ENCODE measurements around the gene HTRA2.
"Not testable (repeated sequence)": the region's sequence is repeated elsewhere in the genome, so short reads cannot be mapped to it uniquely, and the experiment has no call there.

HTRA2 gene

DNA sequence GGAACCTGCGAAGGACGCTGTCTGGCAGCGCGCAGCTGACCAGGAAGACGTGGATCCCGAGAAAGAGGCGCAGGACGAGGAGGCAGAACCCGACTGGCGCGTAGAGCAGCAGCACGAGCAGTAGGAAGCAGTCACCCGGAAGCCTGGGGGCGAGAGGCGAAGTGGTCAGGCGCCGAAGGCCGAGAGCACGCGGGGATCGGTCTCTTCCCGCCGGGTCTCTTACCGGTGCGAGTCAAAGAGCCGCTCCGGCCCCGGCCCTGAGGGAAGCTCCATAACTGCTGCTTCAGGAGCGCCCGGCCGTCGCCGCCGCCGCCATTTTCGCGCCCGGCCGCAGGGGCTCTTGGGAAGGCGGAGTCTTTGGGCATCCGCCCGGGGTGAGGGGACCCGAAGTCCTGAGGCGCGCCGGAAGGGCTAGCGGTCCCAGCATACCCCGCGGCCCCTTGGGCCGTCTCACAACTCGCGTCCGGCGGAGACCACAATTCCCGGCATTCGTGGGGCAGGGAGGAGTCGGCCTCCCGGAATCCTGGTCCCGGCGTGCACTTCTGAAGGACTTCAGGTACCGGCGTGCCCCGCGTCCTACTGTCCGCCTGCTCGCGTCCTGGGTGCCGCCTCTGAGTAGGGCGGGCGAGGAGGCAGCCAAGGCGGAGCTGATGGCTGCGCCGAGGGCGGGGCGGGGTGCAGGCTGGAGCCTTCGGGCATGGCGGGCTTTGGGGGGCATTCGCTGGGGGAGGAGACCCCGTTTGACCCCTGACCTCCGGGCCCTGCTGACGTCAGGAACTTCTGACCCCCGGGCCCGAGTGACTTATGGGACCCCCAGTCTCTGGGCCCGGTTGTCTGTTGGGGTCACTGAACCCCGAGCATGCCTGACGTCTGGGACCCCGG lies at the start of gene HTRA2, which contains the start of gene AUP1:
Gene HTRA2 (plus strand): TSS at position 577 of the 882 bp plus-strand sequence. CDS start 74 bp downstream, at position 651.
Gene AUP1 (minus strand): TSS at position 350 of the 882 bp plus-strand sequence. CDS start 77 bp downstream, at position 273.
- Histone ChIP-seq H3K4me3 (ENCODE audit: low read depth in 1 of 5, low read length in 5 of 5) (peak within 1 kb of the TSS; percentile 74 to 95 (median 84)), H3K9ac (ENCODE audit: low read length in 5 of 5) (peak within 1 kb of the TSS; percentile 48 to 94 (median 82)), H3K27me3 (ENCODE audit: control insufficient read depth in 5 of 5, insufficient read depth in 4 of 5, low read length in 5 of 5) (no peaks in the 10 kb centered on the region), H3K27ac (ENCODE audit: low read depth, low read length) (peak within 1 kb of the TSS; percentile 76), H3K36me3 (ENCODE audit: control insufficient read depth in 5 of 5, insufficient read depth in 5 of 5, low read length in 5 of 5) (peaks cover 0 to 61% (median 44%) of the 10 kb centered on the region in 5 donors), H3K9me3 (ENCODE audit: control insufficient read depth in 5 of 5, low read length in 5 of 5) (no peaks in the 10 kb centered on the region), H3K4me1 (ENCODE audit: control insufficient read depth in 5 of 5, insufficient read depth in 5 of 5, low read length in 5 of 5) (peaks cover 2 to 39% (median 27%) of the 10 kb centered on the region in 5 donors)

- Histone ChIP-seq H3K4me1 (ENCODE audit: control insufficient read depth in 5 of 5, insufficient read depth in 5 of 5, low read length in 5 of 5) (peaks cover 6 to 38% (median 33%) of the 10 kb centered on the region in 5 donors), H3K4me3 (ENCODE audit: low read depth in 1 of 5, low read length in 5 of 5) (peak overlapping the region; percentile 6 to 100 (median 98)), H3K9me3 (ENCODE audit: control insufficient read depth in 5 of 5, low read length in 5 of 5) (no peaks in the 10 kb centered on the region), H3K27me3 (ENCODE audit: control insufficient read depth in 5 of 5, insufficient read depth in 4 of 5, low read length in 5 of 5) (no peaks in the 10 kb centered on the region), H3K27ac (ENCODE audit: low read depth, low read length) (peak overlapping the region; percentile 84), H3K9ac (ENCODE audit: low read length in 5 of 5) (peak overlapping the region in 4 of 5 donors; percentile 81 to 94 (median 90)), H3K36me3 (ENCODE audit: control insufficient read depth in 5 of 5, insufficient read depth in 5 of 5, low read length in 5 of 5) (peaks cover 6 to 42% (median 21%) of the 10 kb centered on the region in 5 donors)
Observed at GRCh38 chr2:74481431-74481830, 48.3 kb upstream of the HTRA2 start.

GRCh38 chr2:74481961-74482800 lies 47.6 kb upstream of the HTRA2 start:
- Histone ChIP-seq H3K4me3 (ENCODE audit: low read depth in 1 of 5, low read length in 5 of 5) (peak overlapping the region; percentile 95 to 100 (median 98)), H3K4me1 (ENCODE audit: control insufficient read depth in 5 of 5, insufficient read depth in 5 of 5, low read length in 5 of 5) (peaks cover 6 to 34% (median 28%) of the 10 kb centered on the region in 5 donors), H3K9ac (ENCODE audit: low read length in 5 of 5) (peak overlapping the region in 4 of 5 donors; percentile 81 to 94 (median 90)), H3K36me3 (ENCODE audit: control insufficient read depth in 5 of 5, insufficient read depth in 5 of 5, low read length in 5 of 5) (peaks cover 6 to 43% (median 22%) of the 10 kb centered on the region in 5 donors), H3K27me3 (ENCODE audit: control insufficient read depth in 5 of 5, insufficient read depth in 4 of 5, low read length in 5 of 5) (no peaks in the 10 kb centered on the region), H3K9me3 (ENCODE audit: control insufficient read depth in 5 of 5, low read length in 5 of 5) (no peaks in the 10 kb centered on the region), H3K27ac (ENCODE audit: low read depth, low read length) (peak overlapping the region; percentile 84)

DNA sequence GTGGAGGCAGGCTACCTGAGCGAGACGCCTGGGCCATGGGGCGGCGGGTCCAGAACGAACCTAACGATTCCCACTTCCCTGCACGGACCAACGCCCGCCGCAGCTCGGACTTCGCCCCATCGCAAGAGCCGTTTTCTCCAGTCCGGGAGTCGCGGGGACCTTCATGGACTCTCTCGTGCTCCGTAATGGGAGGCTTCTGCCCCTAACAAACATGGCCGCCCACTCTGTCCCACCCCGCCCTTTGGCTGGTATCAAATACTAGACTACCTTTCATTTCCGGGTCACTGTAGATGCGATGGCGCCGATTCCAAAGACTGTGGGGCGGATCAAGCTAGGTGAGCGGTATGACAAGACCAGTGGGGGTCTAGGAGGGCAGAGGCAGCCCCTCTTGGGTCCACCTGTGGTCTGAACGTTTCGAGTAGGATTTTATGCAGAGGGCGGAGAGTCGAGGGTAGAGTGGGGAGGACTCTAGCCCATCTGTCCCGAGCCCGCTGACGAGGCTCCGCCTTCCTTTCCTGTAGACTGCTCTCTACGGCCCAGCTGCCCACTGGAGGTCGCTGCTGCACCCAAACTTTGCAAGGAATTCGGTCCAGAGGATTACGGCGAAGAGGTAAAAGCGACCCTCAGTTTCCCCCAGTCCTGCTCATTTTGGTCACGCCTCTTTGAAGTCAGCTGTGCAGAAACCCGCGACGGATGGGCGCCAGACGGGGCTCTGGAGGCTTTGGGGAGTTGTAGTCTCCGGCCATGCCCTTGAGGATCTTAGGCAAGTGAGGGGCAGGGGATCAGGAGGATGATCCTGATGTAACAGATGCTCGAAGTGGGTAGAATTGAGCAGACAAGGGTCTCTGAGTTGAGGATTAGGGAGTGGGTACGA lies 46.7 kb upstream of the HTRA2 start, which contains the start of the genes CCDC142 and TTC31:
Gene CCDC142 (minus strand): TSS at position 198 of the 874 bp plus-strand sequence. CDS start 161 bp downstream, at position 37.
Gene TTC31 (plus strand): TSS at position 281 of the 874 bp plus-strand sequence. CDS start 15 bp downstream, at position 296.
- Histone ChIP-seq H3K4me3 (ENCODE audit: low read depth in 1 of 5, low read length in 5 of 5) (peak within 1 kb of the TSS; percentile 95 to 100 (median 98)), H3K36me3 (ENCODE audit: control insufficient read depth in 5 of 5, insufficient read depth in 5 of 5, low read length in 5 of 5) (peaks cover 6 to 41% (median 19%) of the 10 kb centered on the region in 5 donors), H3K9me3 (ENCODE audit: control insufficient read depth in 5 of 5, low read length in 5 of 5) (no peaks in the 10 kb centered on the region), H3K9ac (ENCODE audit: low read length in 5 of 5) (peak within 1 kb of the TSS; percentile 68 to 94 (median 87)), H3K27ac (ENCODE audit: low read depth, low read length) (peak within 1 kb of the TSS; percentile 84), H3K4me1 (ENCODE audit: control insufficient read depth in 5 of 5, insufficient read depth in 5 of 5, low read length in 5 of 5) (peaks cover 6 to 32% (median 28%) of the 10 kb centered on the region in 5 donors), H3K27me3 (ENCODE audit: control insufficient read depth in 5 of 5, insufficient read depth in 4 of 5, low read length in 5 of 5) (no peaks in the 10 kb centered on the region)

DNA sequence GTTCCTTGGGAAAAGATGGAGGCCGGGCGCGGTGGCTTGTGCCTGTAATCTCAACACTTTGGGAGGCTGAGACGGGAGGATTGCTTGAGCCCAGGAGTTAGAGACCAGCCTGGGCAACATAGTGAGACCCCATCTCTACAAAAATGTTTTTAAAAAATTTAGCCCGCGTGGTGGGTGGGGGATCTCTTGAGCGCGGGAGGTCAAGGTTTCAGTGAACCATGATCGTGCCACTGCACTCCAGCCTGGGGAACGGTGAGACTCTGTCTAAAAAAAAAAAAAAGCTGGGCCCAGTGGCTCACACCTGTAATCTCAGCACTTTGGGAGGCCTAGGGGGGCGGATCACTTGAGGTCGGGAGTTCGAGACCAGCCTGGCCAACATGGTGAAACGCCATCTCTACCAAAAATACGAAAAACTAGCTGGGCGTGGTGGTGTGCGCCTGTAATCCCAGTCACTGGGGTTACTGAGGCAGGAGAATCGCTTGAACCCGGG lies 46.0 kb upstream of the HTRA2 start:
- Histone ChIP-seq H3K4me3 (ENCODE audit: low read depth in 1 of 5, low read length in 5 of 5) (peak overlapping the region; percentile 95 to 100 (median 98)), H3K4me1 (ENCODE audit: control insufficient read depth in 5 of 5, insufficient read depth in 5 of 5, low read length in 5 of 5) (peaks cover 6 to 32% (median 28%) of the 10 kb centered on the region in 5 donors), H3K9ac (ENCODE audit: low read length in 5 of 5) (peak overlapping the region; percentile 56 to 94 (median 87)), H3K36me3 (ENCODE audit: control insufficient read depth in 5 of 5, insufficient read depth in 5 of 5, low read length in 5 of 5) (peaks cover 6 to 48% (median 19%) of the 10 kb centered on the region in 5 donors)
- H3K27ac ChIP-seq (ENCODE audit: low read depth, low read length); H3K27me3 ChIP-seq (ENCODE audit: control insufficient read depth in 5 of 5, insufficient read depth in 4 of 5, low read length in 5 of 5); H3K9me3 ChIP-seq (ENCODE audit: control insufficient read depth in 5 of 5, low read length in 5 of 5): not testable (repeated sequence)

- Histone ChIP-seq H3K9me3 (ENCODE audit: control insufficient read depth in 5 of 5, low read length in 5 of 5) (no peaks in the 10 kb centered on the region), H3K4me3 (ENCODE audit: low read depth in 1 of 5, low read length in 5 of 5) (no peak overlapping the region), H3K4me1 (ENCODE audit: control insufficient read depth in 5 of 5, insufficient read depth in 5 of 5, low read length in 5 of 5) (peaks cover 4 to 26% (median 23%) of the 10 kb centered on the region in 5 donors), H3K36me3 (ENCODE audit: control insufficient read depth in 5 of 5, insufficient read depth in 5 of 5, low read length in 5 of 5) (peaks cover 3 to 47% (median 22%) of the 10 kb centered on the region in 5 donors), H3K27ac (ENCODE audit: low read depth, low read length) (no peak overlapping the region), H3K27me3 (ENCODE audit: control insufficient read depth in 5 of 5, insufficient read depth in 4 of 5, low read length in 5 of 5) (no peaks in the 10 kb centered on the region), H3K9ac (ENCODE audit: low read length in 5 of 5) (no peak overlapping the region)
Observed at GRCh38 chr2:74486141-74486540, 43.6 kb upstream of the HTRA2 start.

GRCh38 chr2:74488643-74489481 lies 40.9 kb upstream of the HTRA2 start:
- no peak overlapping the region for H3K4me3 ChIP-seq (ENCODE audit: low read depth in 1 of 5, low read length in 5 of 5)
- no peaks in the 10 kb centered on the region for H3K27me3 ChIP-seq (ENCODE audit: control insufficient read depth in 5 of 5, insufficient read depth in 4 of 5, low read length in 5 of 5)
- peaks cover 0 to 4% (median under 1%) of the 10 kb centered on the region in 5 donors for H3K4me1 ChIP-seq (ENCODE audit: control insufficient read depth in 5 of 5, insufficient read depth in 5 of 5, low read length in 5 of 5)
- no peaks in the 10 kb centered on the region for H3K9me3 ChIP-seq (ENCODE audit: control insufficient read depth in 5 of 5, low read length in 5 of 5)
- H3K27ac ChIP-seq (ENCODE audit: low read depth, low read length): no peak overlapping the region
- no peak overlapping the region for H3K9ac ChIP-seq (ENCODE audit: low read length in 5 of 5)
- peaks cover 3 to 74% (median 49%) of the 10 kb centered on the region in 5 donors for H3K36me3 ChIP-seq (ENCODE audit: control insufficient read depth in 5 of 5, insufficient read depth in 5 of 5, low read length in 5 of 5)

DNA sequence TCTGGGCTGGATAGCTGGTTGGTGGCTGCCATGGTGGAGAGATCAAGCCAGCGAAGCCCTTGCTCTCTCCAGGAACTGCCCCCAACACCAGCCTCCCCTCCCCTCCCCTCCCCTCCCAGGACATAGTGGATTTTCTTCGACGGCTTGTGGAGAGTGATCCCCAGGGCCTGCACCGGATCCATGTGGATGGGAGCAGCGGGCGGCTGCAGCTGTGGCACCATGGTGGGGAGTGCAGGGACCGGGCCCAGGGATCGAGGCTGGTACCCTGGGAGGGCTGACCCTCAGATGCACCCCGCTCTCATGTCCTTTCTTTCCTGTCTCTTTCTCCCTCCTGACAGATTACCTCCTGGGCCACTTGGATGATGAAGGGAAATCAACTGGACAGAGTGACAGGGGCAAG lies 39.8 kb upstream of the HTRA2 start:
- Histone ChIP-seq H3K27ac (ENCODE audit: low read depth, low read length) (no peak overlapping the region), H3K9me3 (ENCODE audit: control insufficient read depth in 5 of 5, low read length in 5 of 5) (no peaks in the 10 kb centered on the region), H3K4me3 (ENCODE audit: low read depth in 1 of 5, low read length in 5 of 5) (no peak overlapping the region), H3K4me1 (ENCODE audit: control insufficient read depth in 5 of 5, insufficient read depth in 5 of 5, low read length in 5 of 5) (no peaks in the 10 kb centered on the region), H3K27me3 (ENCODE audit: control insufficient read depth in 5 of 5, insufficient read depth in 4 of 5, low read length in 5 of 5) (no peaks in the 10 kb centered on the region), H3K9ac (ENCODE audit: low read length in 5 of 5) (no peak overlapping the region), H3K36me3 (ENCODE audit: control insufficient read depth in 5 of 5, insufficient read depth in 5 of 5, low read length in 5 of 5) (peaks cover 8 to 81% (median 56%) of the 10 kb centered on the region in 5 donors)

Measured in subcutaneous abdominal adipose tissue (tissue), 5 donors.